ENCODE measurements around the gene CDHR1.

The CDHR1 gene

GRCh38 chr10:84262190-84262956, 68.0 kb downstream of the CDHR1 start:
- no peak for DNase-seq (ENCODE audit: low read depth, low spot score)

GRCh38 chr10:84263716-84264115, 69.4 kb downstream of the CDHR1 start:
- DNase-seq (ENCODE audit: low read depth, low spot score) = no peak

DNA sequence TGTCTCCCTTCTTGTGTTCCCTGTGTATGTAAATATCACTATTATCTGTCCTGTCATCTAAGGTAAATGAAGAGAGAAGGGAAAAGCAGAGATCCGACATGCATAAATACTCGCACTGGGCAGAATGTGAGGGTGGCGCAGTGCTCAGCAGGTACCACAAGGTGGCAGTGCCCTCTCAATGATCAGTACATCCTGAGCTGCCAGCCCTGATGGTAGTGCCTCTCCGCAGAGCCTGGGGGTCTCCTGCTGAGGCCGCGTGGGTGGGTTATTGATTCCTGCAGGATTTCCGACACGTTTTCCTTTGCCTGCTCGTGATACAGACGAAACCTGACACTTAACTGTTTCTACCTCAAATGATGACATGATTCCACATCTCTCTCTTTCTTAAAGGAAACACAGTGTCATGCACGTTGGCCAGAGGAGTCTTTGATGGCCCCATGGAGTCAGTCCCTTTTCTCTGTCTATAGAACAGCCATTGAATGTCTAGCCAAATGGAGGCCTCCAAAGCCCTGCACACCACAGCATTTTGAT, 70.3 kb downstream of the CDHR1 start:
- peak; percentile 37 for DNase-seq (ENCODE audit: low read depth, low spot score)

DNA sequence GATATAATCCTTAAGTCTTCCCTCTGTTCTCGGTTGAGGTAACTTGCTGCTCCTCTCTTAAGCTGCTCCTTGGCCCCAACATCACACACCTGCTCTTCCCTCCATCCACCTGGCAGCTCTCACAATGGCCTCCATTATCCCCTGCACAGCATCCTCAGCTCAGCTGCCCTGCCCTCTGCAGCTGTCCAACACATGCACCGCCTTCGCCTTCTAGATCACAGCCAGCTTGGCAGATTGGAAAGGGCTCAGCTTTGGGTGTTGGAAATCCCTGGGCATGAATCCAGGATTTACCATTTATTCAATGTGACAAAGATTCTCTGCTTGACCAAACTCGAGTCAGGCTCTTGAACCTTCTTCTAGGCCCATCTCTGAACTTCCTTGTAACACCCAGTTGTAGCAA, 71.1 kb downstream of the CDHR1 start:
- DNase-seq (ENCODE audit: low read depth, low spot score) = no peak

GRCh38 chr10:84267503-84268126, 73.3 kb downstream of the CDHR1 start:
- no peak for DNase-seq (ENCODE audit: low read depth, low spot score)

- no peak for DNase-seq (ENCODE audit: low read depth, low spot score)
Observed at GRCh38 chr10:84269162-84269561, 74.8 kb downstream of the CDHR1 start.

Data from brain pericyte (primary cell).